ENCODE data around the gene NTSR1. TPM values are rescaled to one million over a fixed set of nuclear protein-coding genes. Genes with fewer than 3 reads are reported as not detected.

The NTSR1 gene
- total and polyA plus RNA-seq, 2 of the 13 experiments (the other 11 are each of a cell fraction or from before 2014, with no cell fraction given) = 0.09 to 0.12 TPM

DNA sequence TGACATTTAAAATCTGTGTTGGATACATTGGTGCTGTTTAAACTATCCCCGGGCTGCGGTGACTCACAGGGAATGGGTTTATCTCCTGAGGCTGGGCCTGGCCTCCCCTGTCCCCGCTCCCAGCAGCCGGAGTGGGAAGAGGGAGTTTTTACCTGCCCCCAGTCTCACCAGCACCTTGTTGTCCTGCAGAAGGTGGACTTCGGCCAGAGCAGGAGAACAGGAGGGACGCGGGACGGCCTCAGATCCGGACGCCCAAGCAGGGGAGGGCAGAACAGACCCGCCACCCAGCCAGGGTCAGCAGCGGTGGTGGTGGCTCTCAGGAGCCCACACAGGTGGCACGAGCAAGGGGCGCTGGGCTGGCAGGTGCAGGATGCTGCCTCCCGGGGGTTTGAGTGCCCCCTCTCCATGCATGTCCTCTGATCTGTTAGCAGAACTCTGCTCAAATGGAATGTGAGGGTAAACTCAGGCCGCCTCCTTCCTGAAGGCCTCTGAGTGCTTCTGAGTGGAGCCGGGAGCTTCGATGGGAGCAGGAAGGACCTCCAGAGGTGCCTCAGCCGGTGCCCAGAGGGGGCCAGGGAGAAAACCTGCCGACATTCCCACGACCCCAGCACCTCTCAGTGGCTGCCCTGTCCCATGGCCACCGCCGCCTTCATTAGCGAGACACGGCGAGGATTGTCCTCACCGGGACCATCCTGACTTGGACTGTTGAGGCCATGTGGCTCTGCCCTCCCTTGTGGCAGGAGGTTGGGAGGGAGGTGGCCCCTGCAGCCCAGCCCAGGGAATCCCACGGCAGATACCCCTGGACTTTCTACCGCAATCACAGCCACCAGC is 44.2 kb downstream of the NTSR1 start (continued):
- TF ChIP-seq IKZF4 (CRISPR knock-in tag; IDR thresholded peaks at IDR 0.05; ENCODE audit: borderline replicate concordance, low read depth, not compliant biosample characterization) (no peak), ZKSCAN5 (CRISPR knock-in tag; IDR thresholded peaks at IDR 0.05) (no peak), ZSCAN22 (CRISPR knock-in tag; IDR thresholded peaks at IDR 0.05) (no peak), RARG (CRISPR knock-in tag; IDR thresholded peaks at IDR 0.05; ENCODE audit: low read depth) (no peak), EZH2 (conservative IDR thresholded peaks at IDR 0.05; ENCODE audit: low read depth, low read length) (peak; percentile 46; the same call in 1 of the 2 replicates), GABPB1 (CRISPR knock-in tag; IDR thresholded peaks at IDR 0.05) (no peak), TCF12 (IDR thresholded peaks at IDR 0.05) (no peak), TCF12 (CRISPR knock-in tag; IDR thresholded peaks at IDR 0.05) (no peak), GTF3A (CRISPR knock-in tag; conservative IDR thresholded peaks at IDR 0.05) (no peak), DPF2 (CRISPR knock-in tag; IDR thresholded peaks at IDR 0.05; ENCODE audit: borderline replicate concordance, low read depth) (no peak), SYNCRIP (IDR thresholded peaks at IDR 0.05; ENCODE audit: insufficient read depth, low read depth, low read length) (no peak), HDAC2 (CRISPR knock-in tag; IDR thresholded peaks at IDR 0.05) (no peak), NFE2 (CRISPR knock-in tag; IDR thresholded peaks at IDR 0.05) (no peak), ZNF749 (CRISPR knock-in tag; IDR thresholded peaks at IDR 0.05; ENCODE audit: borderline replicate concordance) (no peak), ZNF644 (CRISPR knock-in tag; IDR thresholded peaks at IDR 0.05; ENCODE audit: low read depth) (no peak), ZNF709 (CRISPR knock-in tag; IDR thresholded peaks at IDR 0.05) (no peak), ZNF333 (CRISPR knock-in tag; IDR thresholded peaks at IDR 0.05; ENCODE audit: borderline replicate concordance) (0 out of 2 replicates have a peak, but pooled peaks have one; percentile 51), GRHL1 (CRISPR knock-in tag; conservative IDR thresholded peaks at IDR 0.05) (no peak), DR1 (CRISPR knock-in tag; IDR thresholded peaks at IDR 0.05) (no peak), ZNF431 (CRISPR knock-in tag; IDR thresholded peaks at IDR 0.05; ENCODE audit: borderline replicate concordance, low read depth) (no peak), ZNF792 (CRISPR knock-in tag; IDR thresholded peaks at IDR 0.05) (peak; percentile 55; the same call in 1 of the 2 replicates)
- TF ChIP-seq, protein P1, sequence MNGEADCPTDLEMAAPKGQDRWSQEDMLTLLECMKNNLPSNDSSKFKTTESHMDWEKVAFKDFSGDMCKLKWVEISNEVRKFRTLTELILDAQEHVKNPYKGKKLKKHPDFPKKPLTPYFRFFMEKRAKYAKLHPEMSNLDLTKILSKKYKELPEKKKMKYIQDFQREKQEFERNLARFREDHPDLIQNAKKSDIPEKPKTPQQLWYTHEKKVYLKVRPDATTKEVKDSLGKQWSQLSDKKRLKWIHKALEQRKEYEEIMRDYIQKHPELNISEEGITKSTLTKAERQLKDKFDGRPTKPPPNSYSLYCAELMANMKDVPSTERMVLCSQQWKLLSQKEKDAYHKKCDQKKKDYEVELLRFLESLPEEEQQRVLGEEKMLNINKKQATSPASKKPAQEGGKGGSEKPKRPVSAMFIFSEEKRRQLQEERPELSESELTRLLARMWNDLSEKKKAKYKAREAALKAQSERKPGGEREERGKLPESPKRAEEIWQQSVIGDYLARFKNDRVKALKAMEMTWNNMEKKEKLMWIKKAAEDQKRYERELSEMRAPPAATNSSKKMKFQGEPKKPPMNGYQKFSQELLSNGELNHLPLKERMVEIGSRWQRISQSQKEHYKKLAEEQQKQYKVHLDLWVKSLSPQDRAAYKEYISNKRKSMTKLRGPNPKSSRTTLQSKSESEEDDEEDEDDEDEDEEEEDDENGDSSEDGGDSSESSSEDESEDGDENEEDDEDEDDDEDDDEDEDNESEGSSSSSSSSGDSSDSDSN (CRISPR knock-in tag; IDR thresholded peaks at IDR 0.05) = peak; percentile 59; the same call in 1 of the 2 replicates
- TF ChIP-seq, protein P2, sequence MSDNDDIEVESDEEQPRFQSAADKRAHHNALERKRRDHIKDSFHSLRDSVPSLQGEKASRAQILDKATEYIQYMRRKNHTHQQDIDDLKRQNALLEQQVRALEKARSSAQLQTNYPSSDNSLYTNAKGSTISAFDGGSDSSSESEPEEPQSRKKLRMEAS (IDR thresholded peaks at IDR 0.05) = no peak; the same call in 1 of the 2 replicates
